Activated naive CD4-positive, alpha-beta T cell treated with anti-CD3 and anti-CD28 coated beads, Interleukin-2, amount 50 U/mL, for 24 hours (primary cell): ENCODE data around the gene AGBL4.
"Not testable (repeated sequence)": the region's sequence is repeated elsewhere in the genome, so short reads cannot be mapped to it uniquely, and the experiment has no call there.

ENCODE experiments used
- H3K27ac Mint-ChIP-seq: one replicate; pipeline ENCODE4 v1.8.0; 2021; ENCODE audit warnings: mild to moderate bottlenecking, mixed read lengths
- H3K27me3 Mint-ChIP-seq: one replicate; pipeline ENCODE4 v1.8.0; 2021; ENCODE audit warnings: mixed read lengths
- H3K36me3 Mint-ChIP-seq: one replicate; pipeline ENCODE4 v1.8.0; 2021; ENCODE audit warnings: mixed read lengths
- H3K4me1 Mint-ChIP-seq: one replicate; pipeline ENCODE4 v1.8.0; 2021; ENCODE audit warnings: mixed read lengths
- H3K4me3 Mint-ChIP-seq: one replicate; pipeline ENCODE4 v1.8.0; 2021; ENCODE audit warnings: mild to moderate bottlenecking, mixed read lengths
- H3K9me3 Mint-ChIP-seq: one replicate; pipeline ENCODE4 v1.8.0; 2021; ENCODE audit warnings: mixed read lengths

AGBL4 gene

GRCh38 chr1:49036700-49037099, 987.1 kb downstream of the AGBL4 start:
- Mint-ChIP-seq H3K36me3 (no peaks in the 10 kb centered on the region), H3K27me3 (peaks cover 5% of the 10 kb centered on the region), H3K27ac (no peak overlapping the region), H3K4me1 (no peaks in the 10 kb centered on the region), H3K9me3 (peaks cover 6% of the 10 kb centered on the region), H3K4me3 (no peak overlapping the region)

- Mint-ChIP-seq H3K9me3 (peaks cover 5% of the 10 kb centered on the region), H3K27me3 (no peaks in the 10 kb centered on the region), H3K4me3 (no peak overlapping the region), H3K36me3 (no peaks in the 10 kb centered on the region), H3K4me1 (no peaks in the 10 kb centered on the region), H3K27ac (no peak overlapping the region)
These were observed 995.4 kb downstream of the AGBL4 start for GRCh38 chr1:49028396-49028795.

DNA sequence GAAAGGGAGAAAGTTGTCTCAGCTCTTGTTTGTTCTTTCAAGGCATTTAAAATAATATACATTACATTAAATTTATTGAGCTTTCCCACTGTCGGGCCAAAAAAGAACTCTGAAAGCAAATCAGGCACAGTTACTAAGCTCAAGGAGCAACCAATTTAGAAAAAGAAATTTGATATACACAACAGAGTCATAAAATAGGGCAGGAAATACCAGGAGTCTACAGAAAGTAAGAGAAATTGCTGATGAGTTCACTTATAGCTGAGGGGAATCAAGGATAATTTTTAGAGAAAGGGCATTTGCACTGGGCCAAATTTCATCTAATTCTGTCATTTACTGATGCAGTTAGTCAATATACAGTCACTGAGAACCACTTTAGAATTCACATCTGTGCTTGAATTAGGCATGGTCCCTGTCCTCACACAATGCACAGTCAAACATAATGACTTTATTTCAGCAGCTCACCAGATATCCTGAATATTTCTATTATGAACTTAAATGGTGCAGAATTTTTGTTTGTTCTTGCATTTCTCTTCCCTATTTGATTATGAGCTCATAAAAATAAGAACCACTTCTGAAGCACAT, 997.4 kb downstream of the AGBL4 start:
- Mint-ChIP-seq H3K4me1 (no peaks in the 10 kb centered on the region), H3K36me3 (no peaks in the 10 kb centered on the region), H3K27ac (no peak overlapping the region), H3K9me3 (peaks cover 5% of the 10 kb centered on the region), H3K27me3 (no peaks in the 10 kb centered on the region), H3K4me3 (no peak overlapping the region)

DNA sequence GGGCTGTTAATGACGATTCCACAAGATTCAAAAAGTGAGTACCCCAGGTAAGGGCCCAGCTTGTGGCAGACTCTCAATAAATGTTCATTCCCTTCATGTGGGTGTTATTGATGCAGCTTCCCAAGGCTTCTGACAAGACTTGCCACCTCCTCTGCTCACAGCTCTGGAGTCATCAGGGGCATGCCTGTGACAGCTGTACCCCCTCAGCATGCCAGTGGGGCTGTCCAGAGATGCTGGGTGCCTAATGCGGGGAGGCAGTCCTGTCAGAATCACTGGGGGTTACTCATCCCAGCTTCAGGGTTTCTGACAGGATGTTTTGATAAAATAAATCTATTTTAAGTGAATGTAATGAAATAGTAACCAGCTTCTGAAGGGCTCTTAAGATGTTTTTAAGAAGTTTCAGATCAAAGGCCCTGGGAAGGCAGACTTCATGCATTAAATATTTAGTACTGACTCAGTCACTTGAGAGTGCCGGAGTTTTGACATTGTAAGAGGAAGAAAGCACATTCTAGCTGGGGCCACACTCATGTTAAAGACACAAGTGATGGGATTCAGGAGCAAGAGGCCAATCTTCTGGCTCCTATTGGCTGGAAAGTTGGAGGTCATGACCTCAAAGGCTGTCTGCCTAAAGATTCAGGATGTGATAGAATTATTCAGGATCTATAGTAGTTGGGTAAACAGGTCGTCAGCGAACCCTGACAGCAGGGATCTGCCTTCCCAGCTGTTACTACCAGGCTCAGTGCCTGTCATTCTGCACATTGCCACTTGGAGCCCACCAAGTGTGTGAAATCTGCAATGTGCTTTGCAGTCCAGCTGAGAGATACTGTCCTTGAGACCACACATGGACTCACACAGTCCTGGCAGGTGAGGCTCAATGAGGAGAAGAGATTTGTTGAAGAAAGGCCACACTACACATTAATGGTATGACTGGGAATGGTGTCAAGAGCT, 1007.5 kb downstream of the AGBL4 start:
- H3K27ac Mint-ChIP-seq = no peak overlapping the region
- no peaks in the 10 kb centered on the region for H3K36me3 Mint-ChIP-seq
- no peaks in the 10 kb centered on the region for H3K9me3 Mint-ChIP-seq
- H3K4me1 Mint-ChIP-seq = no peaks in the 10 kb centered on the region
- H3K27me3 Mint-ChIP-seq = peaks cover 2% of the 10 kb centered on the region
- no peak overlapping the region for H3K4me3 Mint-ChIP-seq

DNA sequence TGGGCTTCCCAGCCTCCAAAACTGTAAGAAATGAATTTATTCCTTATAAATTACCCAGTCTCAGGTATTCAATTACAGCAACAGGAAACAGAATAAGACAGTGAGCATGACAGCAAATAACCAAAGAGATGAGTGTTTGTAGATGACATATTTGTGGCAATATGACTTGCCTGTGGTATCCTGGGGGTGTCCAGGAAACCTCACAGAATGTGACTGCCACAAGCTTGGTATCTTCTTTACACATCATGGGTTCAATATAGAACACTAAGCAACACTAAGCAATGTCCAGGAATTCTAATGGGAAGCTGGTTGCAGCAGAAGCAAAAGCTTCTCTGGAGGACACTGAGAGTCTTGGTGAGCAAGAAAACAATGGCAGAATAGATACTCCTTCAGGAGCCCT, 1010.7 kb downstream of the AGBL4 start:
- H3K4me1 Mint-ChIP-seq = no peaks in the 10 kb centered on the region
- H3K27ac Mint-ChIP-seq = no peak overlapping the region
- no peaks in the 10 kb centered on the region for H3K9me3 Mint-ChIP-seq
- H3K4me3 Mint-ChIP-seq = no peak overlapping the region
- H3K27me3 Mint-ChIP-seq = no peaks in the 10 kb centered on the region
- no peaks in the 10 kb centered on the region for H3K36me3 Mint-ChIP-seq

DNA sequence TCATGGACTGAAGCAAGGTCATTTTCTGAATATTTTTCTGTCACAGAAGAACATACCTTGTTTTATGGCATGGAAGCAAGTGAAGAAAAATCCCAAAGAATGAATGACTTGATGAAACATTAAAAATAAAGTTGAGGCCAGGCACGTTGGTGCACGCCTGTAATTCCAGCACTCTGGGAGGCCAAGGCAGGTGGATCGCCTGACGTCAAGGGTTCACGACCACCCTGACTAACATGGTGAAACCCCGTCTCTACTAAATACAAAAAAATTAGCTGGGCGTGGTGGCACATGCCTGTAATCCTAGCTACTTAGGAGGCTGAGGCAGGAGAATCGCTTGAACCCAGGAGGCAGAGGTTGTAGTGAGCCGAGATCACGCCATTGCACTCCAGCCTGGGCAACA, 1020.8 kb downstream of the AGBL4 start:
- not testable (repeated sequence) for H3K36me3 Mint-ChIP-seq, H3K4me3 Mint-ChIP-seq, H3K27ac Mint-ChIP-seq, H3K4me1 Mint-ChIP-seq, H3K27me3 Mint-ChIP-seq
- peaks cover 11% of the 10 kb centered on the region for H3K9me3 Mint-ChIP-seq

DNA sequence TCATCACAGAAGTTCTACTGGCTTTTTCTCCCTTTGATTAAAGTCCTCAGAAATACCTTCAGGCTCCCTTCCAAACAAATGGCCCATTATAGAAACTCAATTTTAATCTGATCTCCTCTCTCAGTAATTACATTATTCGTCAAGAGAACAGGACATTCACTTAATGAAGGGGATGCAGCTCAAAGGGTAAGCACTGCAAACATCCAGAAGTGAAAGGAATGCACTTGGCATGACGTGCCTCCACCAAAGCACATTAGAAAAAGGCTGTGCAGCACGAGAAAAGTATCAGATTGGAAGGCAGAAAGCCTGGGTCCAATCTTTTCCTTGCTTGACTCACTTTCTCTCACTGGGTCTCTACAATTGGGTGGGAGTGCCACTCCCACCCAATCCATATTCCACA, 1024.4 kb downstream of the AGBL4 start:
- H3K36me3 Mint-ChIP-seq = no peaks in the 10 kb centered on the region
- peaks cover 5% of the 10 kb centered on the region for H3K27me3 Mint-ChIP-seq
- H3K9me3 Mint-ChIP-seq = peaks cover 8% of the 10 kb centered on the region
- H3K27ac Mint-ChIP-seq = no peak overlapping the region
- no peaks in the 10 kb centered on the region for H3K4me1 Mint-ChIP-seq
- H3K4me3 Mint-ChIP-seq = no peak overlapping the region

GRCh38 chr1:48996311-48996710, 1027.4 kb downstream of the AGBL4 start:
- H3K36me3 Mint-ChIP-seq = no peaks in the 10 kb centered on the region
- no peaks in the 10 kb centered on the region for H3K27me3 Mint-ChIP-seq
- no peak overlapping the region for H3K27ac Mint-ChIP-seq
- no peaks in the 10 kb centered on the region for H3K4me1 Mint-ChIP-seq
- peaks cover 5% of the 10 kb centered on the region for H3K9me3 Mint-ChIP-seq
- no peak overlapping the region for H3K4me3 Mint-ChIP-seq

DNA sequence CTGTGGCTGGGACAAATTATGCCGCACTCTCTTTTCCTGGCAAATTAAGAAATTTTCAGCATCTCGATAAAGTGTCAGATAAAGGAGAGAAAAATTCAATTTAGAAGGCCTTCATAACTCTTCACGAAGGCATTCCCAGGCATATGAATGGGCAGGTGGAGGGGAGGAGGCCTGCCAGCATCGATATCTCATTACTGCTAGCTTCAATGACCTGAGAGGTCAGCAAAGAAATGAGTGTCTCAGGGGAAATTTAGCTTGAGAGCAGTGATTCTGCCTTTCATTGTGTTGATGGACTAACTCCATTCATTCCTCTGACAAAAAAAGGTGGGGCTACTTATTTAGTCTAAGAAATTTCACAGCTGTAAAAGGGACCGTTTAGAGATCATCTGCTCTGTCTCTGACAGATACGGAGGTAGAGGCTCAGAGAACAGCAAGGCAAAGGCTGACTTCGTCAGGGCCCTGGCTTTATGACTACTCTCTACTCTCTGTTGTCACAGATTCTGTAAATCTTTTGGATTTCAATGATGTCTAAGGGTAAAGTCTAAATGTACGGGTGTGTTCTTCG, 1035.0 kb downstream of the AGBL4 start:
- no peak overlapping the region for H3K27ac Mint-ChIP-seq
- no peaks in the 10 kb centered on the region for H3K27me3 Mint-ChIP-seq
- no peak overlapping the region for H3K4me3 Mint-ChIP-seq
- H3K36me3 Mint-ChIP-seq = no peaks in the 10 kb centered on the region
- H3K9me3 Mint-ChIP-seq = peaks cover 5% of the 10 kb centered on the region
- no peaks in the 10 kb centered on the region for H3K4me1 Mint-ChIP-seq

DNA sequence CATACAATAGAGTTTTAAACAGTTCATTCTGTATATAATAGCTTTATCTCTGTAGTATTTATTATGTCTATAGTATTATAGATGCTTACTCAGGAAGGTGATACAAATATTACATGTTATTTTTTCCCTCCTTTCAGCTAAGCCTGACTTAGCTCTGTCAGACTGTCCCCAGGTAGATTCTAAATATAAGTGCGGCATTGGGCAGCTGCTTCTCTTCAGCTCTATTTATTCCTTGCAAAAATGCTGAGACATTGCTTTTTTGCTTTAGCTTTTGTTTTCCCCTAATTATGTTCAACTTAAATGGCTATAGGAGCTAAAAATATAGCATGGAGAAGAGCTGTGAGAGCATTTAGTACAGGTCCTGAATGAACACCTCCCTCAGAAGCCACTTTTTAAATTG, 1043.8 kb downstream of the AGBL4 start:
- Mint-ChIP-seq H3K4me1 (no peaks in the 10 kb centered on the region), H3K9me3 (peaks cover 10% of the 10 kb centered on the region), H3K36me3 (no peaks in the 10 kb centered on the region), H3K4me3 (no peak overlapping the region), H3K27ac (no peak overlapping the region), H3K27me3 (peaks cover 9% of the 10 kb centered on the region)

GRCh38 chr1:48978413-48978812, 1045.3 kb downstream of the AGBL4 start:
- Mint-ChIP-seq H3K4me1 (no peaks in the 10 kb centered on the region), H3K27ac (no peak overlapping the region), H3K4me3 (no peak overlapping the region)

DNA sequence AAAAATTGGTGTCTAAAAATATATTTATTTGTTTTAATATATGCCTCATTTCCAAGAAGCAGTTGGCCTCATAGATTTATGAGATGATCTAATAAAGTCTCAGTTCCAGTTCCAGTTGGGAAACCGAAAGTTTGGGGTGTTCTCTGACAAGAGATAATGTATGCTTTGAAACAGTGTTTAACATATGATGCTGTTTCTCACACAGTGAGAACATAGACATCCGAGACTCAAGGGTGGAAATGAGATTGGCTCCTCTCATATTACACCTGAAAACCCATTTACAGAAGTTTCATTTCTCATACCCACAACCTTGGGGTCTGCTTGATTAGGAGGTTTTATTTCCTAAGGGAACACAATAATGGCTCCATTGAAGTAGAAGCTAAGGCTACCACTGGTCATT, 1046.5 kb downstream of the AGBL4 start:
- Mint-ChIP-seq H3K4me3 (no peak overlapping the region), H3K27ac (no peak overlapping the region), H3K36me3 (no peaks in the 10 kb centered on the region), H3K27me3 (peaks cover 9% of the 10 kb centered on the region), H3K4me1 (no peaks in the 10 kb centered on the region), H3K9me3 (peaks cover 10% of the 10 kb centered on the region)

More at GRCh38 chr1:48978413-48978812, 1045.3 kb downstream of the AGBL4 start:
- Mint-ChIP-seq H3K36me3 (no peaks in the 10 kb centered on the region), H3K27me3 (peaks cover 9% of the 10 kb centered on the region), H3K9me3 (peaks cover 10% of the 10 kb centered on the region)

- Mint-ChIP-seq H3K4me3 (no peak overlapping the region), H3K36me3 (no peaks in the 10 kb centered on the region), H3K27me3 (peaks cover 6% of the 10 kb centered on the region), H3K9me3 (no peaks in the 10 kb centered on the region), H3K4me1 (no peaks in the 10 kb centered on the region), H3K27ac (no peak overlapping the region)
These were observed 1053.8 kb downstream of the AGBL4 start for GRCh38 chr1:48969971-48970370.

DNA sequence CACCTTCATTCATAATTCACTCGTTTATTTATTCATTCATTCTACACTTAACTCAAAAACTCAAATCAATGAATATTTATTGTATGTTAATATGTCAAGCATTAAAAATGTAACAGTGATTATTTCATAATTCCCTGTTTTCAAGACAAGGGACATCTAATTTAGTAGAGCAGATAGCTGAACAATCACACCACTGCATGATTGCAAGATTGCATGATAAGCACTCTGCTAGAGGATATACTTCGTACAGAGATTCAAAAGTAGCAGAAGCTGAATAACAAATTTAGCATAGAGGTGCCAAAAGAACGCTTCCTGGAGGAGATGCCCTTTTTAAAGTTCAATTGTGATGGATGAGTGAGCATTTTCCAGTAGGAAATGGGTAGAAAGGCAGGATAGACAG, 1056.4 kb downstream of the AGBL4 start:
- no peak overlapping the region for H3K27ac Mint-ChIP-seq
- no peaks in the 10 kb centered on the region for H3K36me3 Mint-ChIP-seq
- no peaks in the 10 kb centered on the region for H3K9me3 Mint-ChIP-seq
- peaks cover 8% of the 10 kb centered on the region for H3K27me3 Mint-ChIP-seq
- no peak overlapping the region for H3K4me3 Mint-ChIP-seq
- no peaks in the 10 kb centered on the region for H3K4me1 Mint-ChIP-seq

- peaks cover 8% of the 10 kb centered on the region for H3K27me3 Mint-ChIP-seq
- H3K4me1 Mint-ChIP-seq = no peaks in the 10 kb centered on the region
- H3K27ac Mint-ChIP-seq = no peak overlapping the region
- no peaks in the 10 kb centered on the region for H3K36me3 Mint-ChIP-seq
- no peak overlapping the region for H3K4me3 Mint-ChIP-seq
- H3K9me3 Mint-ChIP-seq = no peaks in the 10 kb centered on the region
These were observed 1057.2 kb downstream of the AGBL4 start for GRCh38 chr1:48966583-48966982.

DNA sequence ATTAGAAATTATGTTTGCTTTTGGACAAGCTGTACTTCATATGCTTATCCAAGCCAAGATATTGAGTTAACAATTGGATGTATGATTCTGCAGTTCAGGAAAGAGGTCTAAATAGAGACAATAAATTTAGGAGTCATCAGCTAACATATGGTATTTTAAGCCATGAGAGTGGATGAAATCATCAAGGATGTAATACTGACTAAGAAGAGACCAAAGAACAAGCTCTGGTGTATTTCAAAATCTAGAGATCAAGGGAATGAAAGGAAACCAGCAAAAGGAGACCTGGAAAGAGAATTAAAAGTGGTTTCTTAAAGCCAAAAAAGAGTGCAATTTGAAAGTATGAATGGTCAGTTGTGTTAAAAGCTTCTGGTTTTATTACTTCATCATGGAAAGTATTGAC, 1063.4 kb downstream of the AGBL4 start:
- no peaks in the 10 kb centered on the region for H3K9me3 Mint-ChIP-seq
- no peaks in the 10 kb centered on the region for H3K36me3 Mint-ChIP-seq
- H3K4me3 Mint-ChIP-seq = no peak overlapping the region
- peaks cover 7% of the 10 kb centered on the region for H3K27me3 Mint-ChIP-seq
- H3K27ac Mint-ChIP-seq = no peak overlapping the region
- no peaks in the 10 kb centered on the region for H3K4me1 Mint-ChIP-seq
